CD8-positive, alpha-beta memory T cell (primary cell): ENCODE results near the gene KIF18B. TPM values are rescaled to one million over a fixed set of nuclear protein-coding genes. Genes with fewer than 3 reads are reported as not detected.

ENCODE experiments used
- CTCF ChIA-PET: fragments of 350-600 bp; sonication (Branson Sonifier 250); formaldehyde crosslinking; loops from one replicate; lab custom pipeline; 2021; ENCODE audit warnings: antibody characterized with exemption; lab: Charles Lee
- POLR2A ChIA-PET: fragments of 350-600 bp; sonication (Branson Sonifier 250); formaldehyde crosslinking; loops from one replicate; lab custom pipeline; 2021; ENCODE audit warnings: antibody characterized with exemption; lab: Charles Lee
- DNase-seq, 5 donors: peaks; one replicate each; pipeline versions ENCODE4 v3.0.0 to v3.0.0-alpha.2; 2020 to 2022; ENCODE audit warnings: mixed read lengths in 1 of 5
- H3K27ac ChIP-seq: one replicate; pipeline ENCODE4 v1.7.0; 2013; ENCODE audit warnings: low read depth, mild to moderate bottlenecking, low read length, moderate library complexity
- H3K27me3 ChIP-seq: 2 replicates; pipeline ENCODE4 v1.7.0; 2013; ENCODE audit warnings: low read length, mild to moderate bottlenecking; ENCODE audit not compliant: insufficient read depth, poor library complexity, severe bottlenecking
- H3K36me3 ChIP-seq: 2 replicates; pipeline ENCODE4 v1.7.0; 2013; ENCODE audit warnings: mild to moderate bottlenecking, low read length, moderate library complexity; ENCODE audit not compliant: insufficient read depth
- H3K4me1 ChIP-seq: 2 replicates; pipeline ENCODE4 v1.7.0; 2013; ENCODE audit warnings: mild to moderate bottlenecking, low read length, moderate library complexity; ENCODE audit not compliant: insufficient read depth
- H3K4me3 ChIP-seq: 2 replicates; pipeline ENCODE4 v1.7.0; 2013; ENCODE audit warnings: mild to moderate bottlenecking, low read length
- H3K9me3 ChIP-seq: 2 replicates; pipeline ENCODE4 v1.7.0; 2013; ENCODE audit warnings: mild to moderate bottlenecking, low read length
- H3K27ac Mint-ChIP-seq, 8 donors: one replicate each; pipeline ENCODE4 v1.8.0; 2020 to 2021; ENCODE audit warnings: mixed read lengths in 8 of 8, mild to moderate bottlenecking in 6 of 8, inconsistent platforms in 3 of 8, moderate library complexity in 3 of 8
- H3K27me3 Mint-ChIP-seq, 2 donors: one replicate each; pipeline ENCODE4 v1.8.0; 2020 to 2021; ENCODE audit warnings: mixed read lengths in 2 of 2, mild to moderate bottlenecking in 1 of 2, moderate library complexity in 1 of 2
- H3K36me3 Mint-ChIP-seq, 3 donors: one replicate each; pipeline ENCODE4 v1.8.0; 2020 to 2021; ENCODE audit warnings: mixed read lengths in 3 of 3, inconsistent platforms in 1 of 3, mild to moderate bottlenecking in 1 of 3
- H3K4me1 Mint-ChIP-seq, 3 donors: one replicate each; pipeline ENCODE4 v1.8.0; 2020 to 2021; ENCODE audit warnings: mixed read lengths in 3 of 3, inconsistent platforms in 1 of 3, mild to moderate bottlenecking in 1 of 3
- H3K4me3 Mint-ChIP-seq, 7 donors: one replicate each; pipeline ENCODE4 v1.8.0; 2020 to 2021; ENCODE audit warnings: mixed read lengths in 7 of 7, mild to moderate bottlenecking in 6 of 7, moderate library complexity in 4 of 7, inconsistent platforms in 2 of 7
- H3K9me3 Mint-ChIP-seq, 5 donors: one replicate each; pipeline ENCODE4 v1.8.0; 2020 to 2022; ENCODE audit warnings: mixed read lengths in 5 of 5, mild to moderate bottlenecking in 3 of 5, moderate library complexity in 2 of 5, inconsistent platforms in 1 of 5
- polyA plus RNA-seq: library from polyadenylated mRNA; unstranded; fragments of 300-500 nt; fragmentation: Illumina TruSeq; gene quantifications from one replicate; pipeline ENCODE4 v1.2.3, GENCODE V29; 2021
- total RNA-seq, 2 experiments: library from RNA; stranded (reverse); gene quantifications; one replicate each; pipeline ENCODE4 v1.2.3, GENCODE V29; 2021

The KIF18B gene
- total and polyA plus RNA-seq, 3 experiments from 2014 or later, result 0.10 to 28.3 (median 27.1) TPM

GRCh38 chr17:44976206-44976605 lies 28.6 kb upstream of the KIF18B start:
- no peaks in the 10 kb centered on the region for H3K9me3 ChIP-seq
- H3K36me3 Mint-ChIP-seq, result peaks cover 0 to 4% (median 1%) of the 10 kb centered on the region in 3 donors
- no peaks in the 10 kb centered on the region for H3K9me3 Mint-ChIP-seq
- no peak overlapping the region for H3K4me3 Mint-ChIP-seq
- H3K27me3 ChIP-seq, result peaks cover 15% of the 10 kb centered on the region
- POLR2A ChIA-PET, result no interaction called here
- CTCF ChIA-PET, result no interaction called here
- H3K27ac Mint-ChIP-seq, result no peak overlapping the region
- H3K27ac ChIP-seq, result no peak overlapping the region
- no peaks in the 10 kb centered on the region for H3K36me3 ChIP-seq
- no peaks in the 10 kb centered on the region for H3K4me1 ChIP-seq
- H3K27me3 Mint-ChIP-seq, result peaks cover 25 to 56% of the 10 kb centered on the region in 2 donors
- H3K4me1 Mint-ChIP-seq, result peaks cover 0 to 6% (median 2%) of the 10 kb centered on the region in 3 donors
- no peak overlapping the region for H3K4me3 ChIP-seq
- no peak for DNase-seq

GRCh38 chr17:44972953-44973352 lies 25.4 kb upstream of the KIF18B start:
- no peak for DNase-seq
- no peak overlapping the region for H3K4me3 Mint-ChIP-seq
- H3K27ac ChIP-seq, result no peak overlapping the region
- no peaks in the 10 kb centered on the region for H3K9me3 Mint-ChIP-seq
- H3K4me3 ChIP-seq, result no peak overlapping the region
- peaks cover 15 to 25% (median 17%) of the 10 kb centered on the region in 3 donors for H3K4me1 Mint-ChIP-seq
- peaks cover 25 to 58% of the 10 kb centered on the region in 2 donors for H3K27me3 Mint-ChIP-seq
- no peaks in the 10 kb centered on the region for H3K36me3 Mint-ChIP-seq
- peaks cover 19% of the 10 kb centered on the region for H3K4me1 ChIP-seq
- no peak overlapping the region for H3K27ac Mint-ChIP-seq
- H3K36me3 ChIP-seq, result no peaks in the 10 kb centered on the region
- H3K9me3 ChIP-seq, result no peaks in the 10 kb centered on the region
- peaks cover 19% of the 10 kb centered on the region for H3K27me3 ChIP-seq
- ChIA-PET POLR2A (no interaction called here), CTCF (no interaction called here)

- ChIA-PET POLR2A (no interaction called here), CTCF (no interaction called here)
- H3K36me3 Mint-ChIP-seq, result no peaks in the 10 kb centered on the region
- no peaks in the 10 kb centered on the region for H3K9me3 Mint-ChIP-seq
- peaks cover 17 to 31% (median 17%) of the 10 kb centered on the region in 3 donors for H3K4me1 Mint-ChIP-seq
- peaks cover 26% of the 10 kb centered on the region for H3K4me1 ChIP-seq
- H3K27ac ChIP-seq, result no peak overlapping the region
- H3K9me3 ChIP-seq, result no peaks in the 10 kb centered on the region
- peak overlapping the region in 1 of 7 donors; percentile 67 for H3K4me3 Mint-ChIP-seq
- peaks cover 21% of the 10 kb centered on the region for H3K27me3 ChIP-seq
- peak overlapping the region in 1 of 8 donors; percentile 22 for H3K27ac Mint-ChIP-seq
- H3K4me3 ChIP-seq, result no peak overlapping the region
- no peak for DNase-seq
- no peaks in the 10 kb centered on the region for H3K36me3 ChIP-seq
- peaks cover 25 to 56% of the 10 kb centered on the region in 2 donors for H3K27me3 Mint-ChIP-seq
Observed at GRCh38 chr17:44971776-44972483, 24.4 kb upstream of the KIF18B start.

- H3K27ac Mint-ChIP-seq, result no peak overlapping the region
- Histone ChIP-seq H3K4me3 (peak overlapping the region; percentile 6), H3K36me3 (no peaks in the 10 kb centered on the region), H3K4me1 (peaks cover 27% of the 10 kb centered on the region), H3K9me3 (no peaks in the 10 kb centered on the region), H3K27me3 (peaks cover 37% of the 10 kb centered on the region), H3K27ac (no peak overlapping the region)
- CTCF ChIA-PET, result interaction anchor here (1.3 kb wide), 1 partner anchor 23 kb away, joined by 5 read pairs; no protein-coding TSS in a partner anchor
- no peaks in the 10 kb centered on the region for H3K36me3 Mint-ChIP-seq
- H3K4me1 Mint-ChIP-seq, result peaks cover 21 to 41% (median 21%) of the 10 kb centered on the region in 3 donors
- peaks cover 30 to 66% of the 10 kb centered on the region in 2 donors for H3K27me3 Mint-ChIP-seq
- POLR2A ChIA-PET, result no interaction called here
- DNase-seq, result peak in 1 of 5 donors; percentile 17
- no peaks in the 10 kb centered on the region for H3K9me3 Mint-ChIP-seq
- peak overlapping the region; percentile 61 to 78 (median 66) for H3K4me3 Mint-ChIP-seq
Observed at GRCh38 chr17:44970136-44970741, 22.7 kb upstream of the KIF18B start.

GRCh38 chr17:44969144-44969780 lies 21.7 kb upstream of the KIF18B start:
- H3K27ac Mint-ChIP-seq, result peak overlapping the region in 3 of 8 donors; percentile 3 to 38 (median 38)
- H3K4me3 Mint-ChIP-seq, result peak overlapping the region; percentile 51 to 87 (median 78)
- CTCF ChIA-PET, result interaction anchor here (1.3 kb wide), 1 partner anchor 52 kb away, joined by 3 read pairs; no protein-coding TSS in a partner anchor
- DNase-seq, result no peak
- Histone ChIP-seq H3K27ac (no peak overlapping the region), H3K27me3 (peaks cover 41% of the 10 kb centered on the region), H3K9me3 (no peaks in the 10 kb centered on the region), H3K36me3 (no peaks in the 10 kb centered on the region), H3K4me3 (no peak overlapping the region), H3K4me1 (peaks cover 27% of the 10 kb centered on the region)
- peaks cover 36 to 65% of the 10 kb centered on the region in 2 donors for H3K27me3 Mint-ChIP-seq
- no peaks in the 10 kb centered on the region for H3K36me3 Mint-ChIP-seq
- POLR2A ChIA-PET, result interaction anchor here (1.0 to 1.2 kb wide), 2 partner anchors 9 to 34 kb away, joined by 3 read pairs; no protein-coding TSS in a partner anchor
- H3K9me3 Mint-ChIP-seq, result no peaks in the 10 kb centered on the region
- H3K4me1 Mint-ChIP-seq, result peaks cover 21 to 41% (median 21%) of the 10 kb centered on the region in 3 donors

GRCh38 chr17:44968225-44969143 lies 20.9 kb upstream of the KIF18B start, which contains the start of gene C1QL1:
Gene C1QL1 (minus strand): TSS chr17:44968303. CDS start chr17:44968048, 255 bp downstream.
- Mint-ChIP-seq H3K36me3 (no peaks in the 10 kb centered on the region), H3K9me3 (no peaks in the 10 kb centered on the region), H3K4me1 (peaks cover 21 to 41% (median 21%) of the 10 kb centered on the region in 3 donors), H3K27ac (peak within 1 kb of the TSS in 1 of 8 donors; percentile 3), H3K27me3 (peaks cover 35 to 67% of the 10 kb centered on the region in 2 donors), H3K4me3 (peak within 1 kb of the TSS; percentile 51 to 87 (median 78))
- Histone ChIP-seq H3K4me1 (peaks cover 27% of the 10 kb centered on the region), H3K27ac (no peak within 1 kb of the TSS), H3K36me3 (no peaks in the 10 kb centered on the region), H3K9me3 (no peaks in the 10 kb centered on the region), H3K27me3 (peaks cover 47% of the 10 kb centered on the region), H3K4me3 (peak within 1 kb of the TSS; percentile 54)
- DNase-seq, result peak; percentile 71 to 84 (median 80)
- POLR2A ChIA-PET, result interaction anchor here (1.0 to 1.2 kb wide), 2 partner anchors 9 to 35 kb away, joined by 3 read pairs; no protein-coding TSS in a partner anchor
- CTCF ChIA-PET, result interaction anchor here (1.3 kb wide), 1 partner anchor 53 kb away, joined by 3 read pairs; no protein-coding TSS in a partner anchor

GRCh38 chr17:44967907-44968224 lies 20.3 kb upstream of the KIF18B start:
- no peak overlapping the region for H3K27ac Mint-ChIP-seq
- ChIA-PET CTCF (no interaction called here), POLR2A (interaction anchor here (1.2 kb wide), 1 partner anchor 36 kb away, joined by 3 read pairs; no protein-coding TSS in a partner anchor)
- no peak overlapping the region for H3K27ac ChIP-seq
- H3K4me1 ChIP-seq, result peaks cover 27% of the 10 kb centered on the region
- no peaks in the 10 kb centered on the region for H3K9me3 Mint-ChIP-seq
- H3K36me3 ChIP-seq, result no peaks in the 10 kb centered on the region
- H3K4me3 Mint-ChIP-seq, result peak overlapping the region in 1 of 7 donors; percentile 81
- peaks cover 38 to 70% of the 10 kb centered on the region in 2 donors for H3K27me3 Mint-ChIP-seq
- peaks cover 21 to 41% (median 21%) of the 10 kb centered on the region in 3 donors for H3K4me1 Mint-ChIP-seq
- no peak overlapping the region for H3K4me3 ChIP-seq
- no peak for DNase-seq
- peaks cover 47% of the 10 kb centered on the region for H3K27me3 ChIP-seq
- no peaks in the 10 kb centered on the region for H3K36me3 Mint-ChIP-seq
- H3K9me3 ChIP-seq, result no peaks in the 10 kb centered on the region
